Left kidney (tissue), 8 donors: ENCODE results near the gene SERF1A. TPM values are rescaled to one million over a fixed set of nuclear protein-coding genes. Genes with fewer than 3 reads are reported as not detected.
"Not testable (repeated sequence)": the region's sequence is repeated elsewhere in the genome, so short reads cannot be mapped to it uniquely, and the experiment has no call there.

Source experiments
- DNase-seq: peaks from one replicate; pipeline ENCODE4 v3.0.0-alpha.2; 2013
- long read RNA-seq, 8 donors: transcript quantifications; one replicate each; lab custom pipeline, GENCODE V29; 2026
- polyA plus RNA-seq: library from polyadenylated mRNA; unstranded; fragments of 120-200 nt; gene quantifications from one replicate; pipeline ENCODE4 v1.2.1, GENCODE V29; 2013; ENCODE audit not compliant: insufficient read length

Gene SERF1A
- polyA plus RNA-seq, result 15.2 TPM
- long read RNA-seq, donor 1, transcript SERF1A-205 (3 exons, 663 nt), result minor isoform, 5 of 41 reads
- long read RNA-seq, donor 1, transcript SERF1A-201 (3 exons, 963 nt), result major isoform, 25 of 41 reads
- long read RNA-seq, donor 1, partial matches to known transcripts, result 6 of 41 reads
- long read RNA-seq, donor 1, other reads (novel, unspliced or antisense), result 0 of 41 reads
- long read RNA-seq, donor 2, transcript SERF1A-201 (3 exons, 963 nt), result major isoform, 14 of 18 reads
- long read RNA-seq, donor 2, partial matches to known transcripts, result 0 of 18 reads
- long read RNA-seq, donor 2, other reads (novel, unspliced or antisense), result 0 of 18 reads
- long read RNA-seq, donor 3, transcript SERF1A-201 (3 exons, 963 nt), result major isoform, 18 of 37 reads
- long read RNA-seq, donor 3, partial matches to known transcripts, result 12 of 37 reads
- long read RNA-seq, donor 3, other reads (novel, unspliced or antisense), result 0 of 37 reads
- long read RNA-seq, donor 4, transcript SERF1A-201 (3 exons, 963 nt), result major isoform, 7 of 15 reads
- long read RNA-seq, donor 4, partial matches to known transcripts, result 5 of 15 reads
- long read RNA-seq, donor 4, other reads (novel, unspliced or antisense), result 0 of 15 reads
- long read RNA-seq, donor 5, transcript SERF1A-201 (3 exons, 963 nt), result major isoform, 30 of 67 reads
- long read RNA-seq, donor 5, partial matches to known transcripts, result 27 of 67 reads
- long read RNA-seq, donor 5, other reads (novel, unspliced or antisense), result 0 of 67 reads
- long read RNA-seq, donor 6, transcript SERF1A-201 (3 exons, 963 nt), result major isoform, 33 of 64 reads
- long read RNA-seq, donor 6, transcript SERF1A-205 (3 exons, 663 nt), result minor isoform, 6 of 64 reads
- long read RNA-seq, donor 6, partial matches to known transcripts, result 18 of 64 reads
- long read RNA-seq, donor 6, other reads (novel, unspliced or antisense), result 0 of 64 reads
- long read RNA-seq, donor 7, transcript SERF1A-201 (3 exons, 963 nt), result major isoform, 27 of 63 reads
- long read RNA-seq, donor 7, partial matches to known transcripts, result 23 of 63 reads
- long read RNA-seq, donor 7, other reads (novel, unspliced or antisense), result 5 of 63 reads
- long read RNA-seq, donor 8, transcript SERF1A-201 (3 exons, 963 nt), result major isoform, 6 of 7 reads
- long read RNA-seq, donor 8, partial matches to known transcripts, result 0 of 7 reads
- long read RNA-seq, donor 8, other reads (novel, unspliced or antisense), result 0 of 7 reads

DNA sequence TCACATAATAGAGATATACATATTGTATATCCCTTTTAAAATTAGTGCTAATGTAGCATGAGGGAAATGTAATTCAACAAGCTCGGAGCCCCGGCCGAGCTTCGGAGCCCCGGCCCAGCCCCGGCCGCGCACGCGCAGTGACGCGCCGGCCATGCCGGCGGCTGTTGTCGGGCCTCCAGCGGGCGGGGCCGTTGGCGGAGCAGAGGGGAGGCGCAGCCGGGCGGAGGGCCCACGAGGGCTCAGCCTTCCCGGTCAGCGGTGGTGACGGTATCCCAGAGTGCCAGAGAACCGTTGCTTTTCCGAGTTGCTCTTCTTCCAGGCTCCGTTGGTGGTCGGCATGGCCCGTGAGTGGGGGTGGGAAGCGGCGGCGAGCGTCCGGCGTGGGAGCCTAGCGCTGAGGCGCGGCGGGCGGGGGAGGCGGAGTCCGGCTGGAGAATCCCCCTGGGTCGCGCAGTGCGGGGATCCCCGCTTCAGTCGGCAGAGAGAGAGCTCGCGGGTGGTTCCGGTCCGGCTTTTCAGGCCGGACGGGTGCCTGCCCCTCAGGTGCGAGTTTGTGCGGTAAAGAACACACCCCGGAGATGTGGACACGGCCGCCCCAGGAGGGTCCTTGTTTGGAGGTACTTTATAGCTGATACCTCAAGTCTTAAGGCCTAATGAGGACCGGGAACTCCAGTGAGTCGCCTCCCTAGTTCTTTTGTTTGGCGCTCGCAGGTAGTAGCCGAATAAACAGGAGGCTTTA, at the start of gene SERF1A:
Gene SERF1A, plus strand, starts transcription at position 137 of the 739 bp plus-strand sequence. Its CDS starts 201 bp downstream, at position 338.
- not testable (repeated sequence) for DNase-seq

DNA sequence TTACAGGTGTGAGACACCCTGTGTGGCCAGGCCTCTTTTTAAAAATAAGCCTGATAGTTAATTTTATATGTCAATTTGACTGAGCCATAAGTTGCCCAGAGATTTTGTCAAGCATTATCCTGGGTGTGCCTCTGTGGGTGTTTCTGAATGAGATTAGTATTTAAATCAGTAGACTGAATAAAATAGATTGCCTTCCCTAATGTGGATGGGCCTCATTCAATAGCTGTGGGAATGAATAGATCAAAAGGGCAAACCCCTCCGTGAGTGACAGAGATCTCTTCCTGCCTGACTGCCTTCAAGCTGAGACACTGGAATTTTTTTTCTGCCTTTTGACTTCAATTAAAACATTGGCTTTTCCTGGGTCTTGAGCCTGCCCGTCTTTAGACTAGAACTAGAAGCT, 33.7 kb upstream of the SERF1A start:
- not testable (repeated sequence) for DNase-seq

GRCh38 chr5:70870626-70871025, 29.8 kb upstream of the SERF1A start:
- not testable (repeated sequence) for DNase-seq

DNA sequence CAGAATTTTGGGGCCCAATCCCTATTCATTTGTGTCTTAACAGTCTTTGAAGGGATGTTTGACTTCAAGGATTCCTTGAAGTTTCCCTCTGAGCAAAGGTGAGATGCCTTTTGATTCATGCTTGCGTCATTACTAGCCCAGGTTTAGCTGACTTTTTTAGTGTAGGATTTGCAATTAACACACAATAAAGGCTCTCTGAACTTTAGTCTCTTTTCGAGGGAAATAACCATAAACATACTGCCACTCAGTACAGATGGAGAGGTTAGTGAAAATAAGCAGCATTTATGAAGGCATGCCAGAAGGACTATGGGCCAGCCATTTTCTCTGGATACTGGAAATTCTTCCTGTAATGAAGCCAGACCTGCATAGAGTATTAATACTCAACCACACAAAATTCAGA, 4.4 kb upstream of the SERF1A start:
- DNase-seq, result not testable (repeated sequence)

GRCh38 chr5:70901272-70901571, 753 bp downstream of the SERF1A start:
- DNase-seq, result not testable (repeated sequence)

DNA sequence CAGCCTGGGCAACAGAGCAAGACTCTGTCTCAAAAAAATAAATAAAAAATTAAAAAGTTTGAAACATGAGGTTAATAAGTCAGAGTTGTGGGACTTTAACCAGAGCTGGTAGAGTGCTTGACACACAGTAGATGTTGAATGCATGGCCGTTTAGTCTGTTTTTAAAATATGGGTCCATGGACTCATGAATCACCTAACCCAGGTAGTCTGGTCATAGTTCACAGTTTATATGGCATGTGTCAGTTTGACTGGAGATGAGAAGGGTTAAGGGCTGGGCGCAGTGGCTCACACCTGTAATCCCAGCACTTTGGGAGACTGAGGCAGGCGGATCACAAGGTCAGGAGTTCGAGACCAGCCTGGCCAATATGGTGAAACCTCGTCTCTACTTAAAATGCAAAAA, 6.2 kb downstream of the SERF1A start:
- not testable (repeated sequence) for DNase-seq

- DNase-seq, result not testable (repeated sequence)
These were observed 16.4 kb downstream of the SERF1A start for GRCh38 chr5:70916829-70917228.

- not testable (repeated sequence) for DNase-seq
These were observed 24.7 kb downstream of the SERF1A start for GRCh38 chr5:70925211-70925562.

DNA sequence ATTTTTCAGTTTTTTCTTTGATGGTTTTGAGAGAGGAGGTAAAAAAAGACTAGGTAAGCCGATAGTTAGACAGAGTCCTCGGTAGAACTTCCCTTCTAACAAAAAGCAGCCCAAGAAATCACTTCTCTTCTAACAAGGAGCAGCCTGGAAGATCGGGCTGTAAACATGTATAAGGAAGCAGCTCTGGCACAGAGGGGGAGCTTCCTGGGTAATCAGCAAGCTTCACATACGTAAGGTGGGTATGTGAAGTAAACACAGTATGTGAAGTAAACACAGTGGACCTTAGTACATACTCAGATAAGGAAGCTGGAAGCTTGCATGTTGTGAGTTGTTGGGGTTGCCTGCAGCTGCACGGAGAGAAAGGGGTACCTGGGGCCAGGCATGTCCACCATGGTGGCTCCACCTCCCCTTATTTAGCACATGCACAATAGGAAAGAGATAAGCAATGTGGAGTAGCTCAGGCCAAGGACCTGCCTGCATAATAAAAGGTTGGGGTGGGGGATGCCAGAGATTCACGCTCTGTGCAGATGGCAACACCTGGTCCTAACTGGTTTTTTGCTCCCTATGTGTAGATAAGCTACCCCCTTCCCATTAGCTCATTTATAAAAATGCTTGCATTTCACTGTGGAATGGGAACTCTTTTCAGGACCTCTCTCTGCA, 31.4 kb downstream of the SERF1A start:
- not testable (repeated sequence) for DNase-seq

- not testable (repeated sequence) for DNase-seq
These were observed 32.1 kb downstream of the SERF1A start for GRCh38 chr5:70932560-70932959.

- not testable (repeated sequence) for DNase-seq
These were observed 52.6 kb downstream of the SERF1A start for GRCh38 chr5:70953068-70953467.

Other genes starting within 250 kb of the SERF1A start
- 72.9 TPM for gene SMN1, start 24.4 kb downstream of the SERF1A start, polyA plus RNA-seq
- 47.2 TPM for gene NAIP, start 124.7 kb downstream of the SERF1A start, polyA plus RNA-seq
- 42.2 TPM for gene GTF2H2, start 167.0 kb downstream of the SERF1A start, polyA plus RNA-seq